Measurements from ENCODE around the gene RUNX1.
"Not testable (repeated sequence)": the region's sequence is repeated elsewhere in the genome, so short reads cannot be mapped to it uniquely, and the experiment has no call there.

RUNX1 gene

GRCh38 chr21:34969423-34970166 is 79.5 kb downstream of the RUNX1 start:
- no peak for DNase-seq (ENCODE audit: low spot score)

DNA sequence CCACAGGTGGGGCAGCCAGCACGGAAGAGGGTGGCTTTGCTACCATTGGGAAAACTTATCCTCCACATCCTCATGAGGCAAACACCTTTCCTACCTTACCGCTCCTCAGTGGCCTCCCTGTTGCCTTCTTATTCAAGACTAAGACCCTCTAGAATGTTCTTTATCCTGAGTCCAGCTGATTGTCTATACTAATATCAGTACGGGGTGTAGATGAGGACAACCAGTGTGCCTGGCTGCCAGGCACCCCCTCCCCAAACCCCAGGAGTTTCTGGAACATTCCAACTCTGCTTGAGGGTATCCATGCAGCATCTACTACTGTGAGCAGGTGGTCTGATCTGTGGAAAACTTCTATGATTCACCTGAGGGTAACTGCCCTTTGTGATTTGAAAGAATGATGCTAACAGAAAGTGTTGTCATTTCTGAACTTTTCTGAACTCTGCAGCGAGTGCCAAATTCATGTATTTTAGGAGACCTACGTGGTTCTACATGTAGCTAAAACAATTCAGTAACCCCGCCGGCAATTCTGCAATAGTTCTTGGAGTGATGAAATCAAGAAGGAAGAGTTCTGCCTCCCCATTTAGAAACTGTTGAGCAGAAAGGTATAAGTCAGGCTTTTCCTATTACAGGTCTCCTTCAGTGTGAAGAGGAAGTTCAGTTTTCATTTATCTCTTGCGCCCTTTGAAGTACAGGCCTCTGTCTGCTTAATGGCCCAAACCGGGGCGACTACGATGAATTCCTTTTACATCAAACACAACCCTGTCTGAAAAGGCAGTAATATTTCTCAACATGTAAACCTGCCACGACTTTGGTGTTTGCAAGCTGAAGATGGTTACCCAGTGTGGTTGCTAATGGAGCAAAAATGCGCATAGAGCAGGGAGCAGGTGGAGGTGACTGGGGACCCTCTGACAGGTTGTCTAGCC is 80.4 kb downstream of the RUNX1 start:
- DNase-seq (ENCODE audit: low spot score): no peak

- DNase-seq (ENCODE audit: low spot score): no peak
Measured at GRCh38 chr21:34967509-34968289, 81.4 kb downstream of the RUNX1 start.

DNA sequence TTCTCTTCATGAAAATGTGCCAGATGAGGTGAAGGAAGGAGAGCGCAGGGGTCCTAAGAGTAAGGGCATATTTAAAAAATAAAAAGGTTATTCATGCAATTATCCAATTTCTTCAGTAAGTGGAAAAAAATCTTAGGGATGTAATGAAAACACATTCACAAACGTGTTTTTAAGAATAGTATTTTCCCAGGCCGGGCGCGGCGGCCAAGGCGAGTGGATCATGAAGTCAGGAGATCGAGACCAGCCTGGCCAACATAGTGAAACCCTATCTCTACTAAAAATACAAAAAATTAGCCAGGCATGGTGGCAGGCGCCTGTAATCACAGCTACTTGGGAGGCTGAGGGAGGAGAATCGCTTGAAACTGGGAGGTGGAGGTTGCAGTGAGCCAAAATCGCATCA is 82.2 kb downstream of the RUNX1 start:
- DNase-seq (ENCODE audit: low spot score): not testable (repeated sequence)

DNA sequence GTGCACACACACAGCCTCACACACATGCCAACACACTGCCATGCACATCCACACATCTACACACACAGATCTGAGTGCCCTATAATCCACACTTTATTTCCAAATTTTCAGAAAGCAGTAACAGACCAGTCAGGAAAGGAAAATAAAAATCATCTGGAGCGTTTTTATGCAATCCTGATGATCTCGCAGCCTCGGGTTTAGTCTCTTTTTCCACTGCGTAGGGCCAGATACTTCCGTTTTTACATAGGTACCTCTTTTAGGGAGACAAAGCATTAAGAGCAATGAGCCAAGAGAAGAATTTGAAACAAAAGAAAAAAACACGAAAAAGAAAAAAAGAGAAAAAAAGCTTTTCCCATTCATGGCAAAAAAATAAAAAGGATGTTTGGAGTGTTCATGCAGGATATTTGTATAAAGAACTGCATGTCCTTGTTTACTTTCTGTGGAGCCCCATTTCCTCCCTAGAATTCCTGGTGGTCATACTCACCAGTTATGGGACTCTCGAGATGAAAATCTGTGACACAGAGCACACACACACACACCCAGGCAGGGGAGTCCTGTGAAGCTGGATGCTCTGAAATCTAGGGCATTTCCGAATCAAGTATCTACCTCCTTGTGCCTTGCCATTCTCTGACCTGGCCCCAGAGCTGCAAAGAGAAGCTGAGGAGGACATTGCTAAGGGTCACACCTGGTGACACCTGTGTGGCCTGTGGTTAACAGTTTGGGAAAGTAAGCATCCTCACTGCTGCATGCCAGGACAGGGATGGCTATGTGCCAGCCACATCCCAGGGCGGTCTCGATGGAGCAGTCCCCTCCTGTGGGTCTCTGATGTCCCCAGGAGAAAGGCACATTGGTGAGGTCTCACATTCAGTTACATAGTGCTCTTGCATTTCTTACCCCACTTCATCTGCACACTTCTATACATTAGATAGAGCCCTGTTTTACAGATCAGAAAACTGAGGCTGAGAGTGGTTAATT is 83.6 kb downstream of the RUNX1 start:
- no peak for DNase-seq (ENCODE audit: low spot score)

- no peak for DNase-seq (ENCODE audit: low spot score)
Measured at GRCh38 chr21:34962586-34963222, 86.4 kb downstream of the RUNX1 start.

DNA sequence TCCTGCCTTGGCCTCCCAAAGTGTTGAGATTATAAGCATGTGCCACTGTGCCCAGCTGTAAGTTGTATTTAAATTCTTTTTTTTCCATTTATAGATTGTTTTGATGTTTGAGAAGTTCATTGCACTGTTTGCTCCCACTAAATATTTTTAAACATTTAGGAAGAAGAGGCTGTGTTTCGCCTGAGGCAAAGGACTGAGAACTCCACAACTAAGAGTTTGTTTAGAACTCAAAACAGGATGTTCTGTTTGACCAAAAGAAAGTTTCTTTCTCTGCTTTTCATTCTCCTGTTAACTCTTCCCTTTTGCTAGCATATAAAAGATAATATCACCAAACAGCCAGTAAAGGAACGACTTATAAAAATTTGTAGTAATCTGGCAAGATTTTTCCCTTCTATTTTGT is 87.0 kb downstream of the RUNX1 start:
- DNase-seq (ENCODE audit: low spot score): no peak

- no peak for DNase-seq (ENCODE audit: low spot score)
Measured at GRCh38 chr21:34960687-34961086, 88.4 kb downstream of the RUNX1 start.

- no peak for DNase-seq (ENCODE audit: low spot score)
Measured at GRCh38 chr21:34959607-34960006, 89.5 kb downstream of the RUNX1 start.

DNA sequence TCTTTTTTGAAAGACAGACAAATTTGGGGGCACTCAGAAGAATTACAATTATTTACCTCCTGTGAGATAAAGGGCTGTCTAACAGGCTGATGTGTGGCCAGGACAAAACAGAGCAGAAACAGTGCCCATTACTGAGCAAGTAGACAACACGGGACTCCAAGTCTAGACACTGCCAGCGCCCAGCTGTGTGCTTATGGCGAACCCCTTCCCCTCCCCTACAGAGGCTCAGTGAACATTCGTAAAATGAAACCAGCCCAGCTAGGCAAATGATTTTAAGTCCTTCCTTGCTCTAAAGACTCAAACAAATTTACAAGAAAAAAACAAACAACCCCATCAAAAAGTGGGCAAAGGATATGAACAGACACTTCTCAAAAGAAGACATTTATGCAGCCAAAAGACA is 91.1 kb downstream of the RUNX1 start:
- DNase-seq (ENCODE audit: low spot score): no peak

- no peak for DNase-seq (ENCODE audit: low spot score)
Measured at GRCh38 chr21:34956416-34957316, 92.4 kb downstream of the RUNX1 start.

- DNase-seq (ENCODE audit: low spot score): no peak
Measured at GRCh38 chr21:34953950-34954349, 95.2 kb downstream of the RUNX1 start.

GRCh38 chr21:34952701-34953100 is 96.4 kb downstream of the RUNX1 start:
- no peak for DNase-seq (ENCODE audit: low spot score)

- not testable (repeated sequence) for DNase-seq (ENCODE audit: low spot score)
Measured at GRCh38 chr21:34951868-34952267, 97.2 kb downstream of the RUNX1 start.

GRCh38 chr21:34950980-34951379 is 98.1 kb downstream of the RUNX1 start:
- no peak for DNase-seq (ENCODE audit: low spot score)

GRCh38 chr21:34949499-34949898 is 99.6 kb downstream of the RUNX1 start:
- no peak for DNase-seq (ENCODE audit: low spot score)

DNA sequence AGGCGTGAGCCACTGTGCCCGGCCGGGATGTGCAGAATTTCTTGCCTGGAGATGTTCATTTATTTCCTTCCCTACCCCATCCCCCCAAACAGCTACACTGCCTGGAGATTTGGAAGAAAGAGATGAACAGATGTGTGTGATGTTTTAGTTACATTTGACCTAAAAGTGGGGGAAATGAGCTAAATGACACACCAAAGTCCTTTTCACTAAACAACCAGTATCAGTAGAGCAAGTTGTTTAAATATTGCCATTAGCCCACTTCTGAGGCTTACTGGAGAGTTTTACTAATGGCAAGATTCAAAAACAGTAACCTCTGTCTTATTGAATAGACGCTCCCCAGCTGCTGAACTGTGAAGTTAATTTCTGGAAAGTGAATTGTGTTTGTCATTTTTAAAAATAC is 100.1 kb downstream of the RUNX1 start:
- DNase-seq (ENCODE audit: low spot score): no peak

DNA sequence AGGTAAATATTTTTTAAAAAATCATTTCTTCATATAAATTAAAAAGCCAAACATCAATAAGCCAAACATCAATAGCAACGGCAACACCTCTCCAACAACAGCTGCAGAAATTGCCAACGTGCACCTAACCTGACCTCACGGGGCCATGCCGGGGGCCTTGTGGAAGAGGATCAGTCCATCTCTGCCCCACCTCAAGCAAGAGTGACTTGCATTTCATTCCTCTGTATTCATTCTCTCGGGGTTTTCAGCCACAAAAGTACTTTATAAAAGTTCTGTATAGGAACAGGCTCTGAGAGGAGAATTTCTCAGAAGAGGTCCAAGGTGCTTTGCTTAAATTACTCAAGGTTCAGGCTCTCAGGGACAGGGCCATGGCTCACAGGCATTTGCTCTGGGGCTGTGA is 100.9 kb downstream of the RUNX1 start:
- DNase-seq (ENCODE audit: low spot score): no peak

DNA sequence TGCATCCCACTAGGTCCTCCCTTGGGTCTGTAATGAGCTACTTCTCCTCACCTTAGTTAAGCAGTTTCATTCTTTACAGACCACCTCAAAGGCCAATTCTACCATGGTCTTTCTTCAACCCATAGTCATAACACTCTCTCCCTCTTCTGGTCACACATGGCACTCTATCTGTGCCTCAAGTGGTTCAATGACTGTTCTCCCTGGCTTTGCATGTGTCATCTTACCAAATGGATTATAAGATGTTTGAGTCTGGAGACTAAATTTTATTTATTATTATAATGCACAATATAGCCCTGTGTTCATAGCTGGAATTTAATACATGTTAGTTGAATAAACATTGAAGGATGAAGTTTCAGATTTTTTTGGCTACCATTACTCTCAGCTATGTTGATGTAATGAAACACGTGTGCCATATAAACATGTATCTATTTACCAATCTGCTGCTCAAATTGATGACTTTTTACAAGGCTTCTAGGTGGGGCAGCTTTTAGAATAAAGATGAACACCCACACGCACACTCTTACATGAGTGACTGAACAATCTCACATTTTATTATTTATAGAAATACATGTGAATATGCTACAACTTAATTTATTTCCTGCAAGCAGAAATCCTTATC is 102.1 kb downstream of the RUNX1 start:
- no peak for DNase-seq (ENCODE audit: low spot score)

Measured in pons (tissue), 1 donor.